PC-9 (cell line): ENCODE measurements around the gene C19orf67. TPM values are rescaled to one million over a fixed set of nuclear protein-coding genes. Genes with fewer than 3 reads are reported as not detected.

Source experiments
- BruUV-seq: library from RNA; stranded (reverse); fragments of 400-500 nt; replicated peaks from 2 replicates; lab custom pipeline; 2021; lab: Mats Ljungman, UMichigan
- CTCF ChIA-PET: fragments of 300-600 bp; sonication (Branson Sonifier 250); formaldehyde crosslinking; loops from one replicate; lab custom pipeline; 2022; ENCODE audit warnings: antibody characterized with exemption; lab: Charles Lee
- POLR2A ChIA-PET: fragments of 300-600 bp; sonication (Branson Sonifier 250); formaldehyde crosslinking; loops from one replicate; lab custom pipeline; 2022; ENCODE audit warnings: antibody characterized with exemption; ENCODE audit not compliant: unreplicated experiment; lab: Charles Lee
- DNase-seq, 2 experiments: peaks; one replicate each; pipeline versions ENCODE4 v3.0.0 to v3.0.0-alpha.2; 2015 to 2022; ENCODE audit warnings: mixed read lengths in 1 of 2
- H2AFZ ChIP-seq: fragments of 200-600 bp; sonication (generic); 2 replicates; pipeline ENCODE4 v1.8.1; 2017; ENCODE audit warnings: antibody characterized with exemption
- H3F3A ChIP-seq: fragments of 200-600 bp; sonication (generic); 2 replicates; pipeline ENCODE4 v1.8.1; 2017; ENCODE audit warnings: antibody characterized with exemption, mild to moderate bottlenecking, low read depth; ENCODE audit not compliant: insufficient read depth
- H3K27ac ChIP-seq: fragments of 200-600 bp; sonication (generic); 2 replicates; pipeline ENCODE4 v1.6.1; 2016; ENCODE audit warnings: mixed run types
- H3K27me3 ChIP-seq: fragments of 200-600 bp; sonication (generic); 2 replicates; pipeline ENCODE4 v1.6.1; 2016; ENCODE audit warnings: low read depth, mixed run types; ENCODE audit not compliant: insufficient read depth
- H3K36me3 ChIP-seq: fragments of 200-600 bp; sonication (generic); 2 replicates; pipeline ENCODE4 v1.6.1; 2016; ENCODE audit warnings: low read depth, mixed run types
- H3K4me1 ChIP-seq: fragments of 200-600 bp; sonication (generic); replicated peaks from 2 replicates; pipeline ENCODE4 v1.6.1; 2016; ENCODE audit warnings: mixed run types; ENCODE audit not compliant: insufficient read depth
- H3K4me2 ChIP-seq: fragments of 200-600 bp; sonication (generic); 2 replicates; pipeline ENCODE4 v1.6.1; 2017; ENCODE audit warnings: mixed run types
- H3K4me3 ChIP-seq: fragments of 200-600 bp; sonication (generic); 2 replicates; pipeline ENCODE4 v1.6.1; 2016; ENCODE audit warnings: mixed run types
- H3K79me2 ChIP-seq: fragments of 200-600 bp; sonication (generic); 2 replicates; pipeline ENCODE4 v1.6.1; 2017; ENCODE audit warnings: low read depth, mixed run types
- H3K9me2 ChIP-seq: fragments of 200-600 bp; sonication (generic); 2 replicates; pipeline ENCODE4 v1.8.1; 2017; ENCODE audit warnings: mild to moderate bottlenecking; ENCODE audit not compliant: insufficient read depth
- H3K9me3 ChIP-seq: fragments of 200-600 bp; sonication (generic); 2 replicates; pipeline ENCODE4 v1.8.1; 2016; ENCODE audit warnings: low read depth; ENCODE audit not compliant: insufficient read depth
- H4K20me1 ChIP-seq: fragments of 200-600 bp; sonication (generic); 2 replicates; pipeline ENCODE4 v1.8.1; 2017; ENCODE audit not compliant: insufficient read depth
- EZH2 ChIP-seq: fragments of 200-600 bp; sonication (generic); IDR thresholded peaks from 2 replicates; pipeline ENCODE4 v1.8.0; 2017; ENCODE audit warnings: antibody characterized with exemption, low read depth
- intact Hi-C: fragments of 100-400 bp; cut with micrococcal nuclease; formaldehyde crosslinking; loops from one replicate; pipeline ENCODE4 v1.10.0; 2022; ENCODE audit not compliant: unreplicated experiment
- total RNA-seq: library from RNA; stranded (reverse); gene quantifications from 2 replicates; pipeline ENCODE4 v1.2.3, GENCODE V29; 2021
- TF ChIP-seq, protein P1 (sequence below): fragments of 200-600 bp; sonication (generic); conservative IDR thresholded peaks from 2 replicates; pipeline ENCODE4 v1.6.1; 2017; ENCODE audit warnings: mixed run types, antibody characterized with exemption, mild to moderate bottlenecking, moderate library complexity

C19orf67 gene
- total RNA-seq, 1 experiment from 2014 or later = not detected

DNA sequence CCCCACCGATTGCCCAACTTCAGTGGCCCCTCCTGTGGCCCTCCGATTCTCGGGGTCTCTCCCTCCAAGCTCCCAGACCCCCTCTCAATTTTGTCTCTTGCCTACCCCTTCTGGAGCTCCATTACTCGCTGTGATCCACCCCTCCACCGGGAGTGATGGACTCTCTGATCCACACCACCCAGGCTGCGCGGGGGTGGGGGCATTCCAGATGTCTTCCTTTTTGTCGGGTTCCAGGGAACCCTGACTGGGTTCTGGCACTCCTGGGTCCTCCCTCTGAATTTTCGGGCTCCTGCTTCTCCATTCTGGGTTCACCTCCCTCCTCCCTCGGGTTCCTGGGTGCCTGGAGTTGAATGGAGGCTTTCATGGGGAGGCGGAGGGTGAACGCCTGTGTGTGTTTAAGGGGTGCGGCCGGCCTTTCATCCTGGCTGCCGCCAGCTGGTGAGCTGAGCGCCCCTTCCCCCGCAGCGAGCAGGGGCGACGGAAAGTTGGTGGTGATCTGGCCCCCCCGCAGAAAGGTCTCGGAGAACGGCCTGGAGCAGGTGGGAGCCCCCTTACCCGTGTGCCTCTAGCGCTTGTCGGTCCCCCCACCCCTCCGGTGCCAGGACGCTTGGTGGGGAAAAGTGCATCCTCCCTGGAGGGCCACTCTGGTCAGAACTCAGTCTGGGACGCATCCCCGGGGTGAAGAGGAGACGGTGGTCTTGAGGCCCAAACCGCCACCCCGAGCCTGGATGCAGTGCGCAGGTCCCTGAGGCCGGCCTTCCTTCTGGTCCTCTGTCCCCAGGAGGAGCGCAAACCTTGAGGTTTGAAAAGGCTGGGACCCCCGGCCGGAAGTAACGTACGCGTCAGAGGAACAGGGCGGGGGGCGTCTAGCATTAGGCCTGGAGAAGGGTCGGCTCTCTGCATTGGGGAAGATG lies 11.4 kb downstream of the C19orf67 start:
- Histone ChIP-seq H3K79me2 (no peaks in the 10 kb centered on the region), H3K9me2 (no peaks in the 10 kb centered on the region), H3F3A (peaks cover 29% of the 10 kb centered on the region), H3K27ac (no peak overlapping the region), H3K4me1 (0 out of 2 replicates have a peak, but pooled peaks cover 10% of the 10 kb centered on the region), H2AFZ (peak overlapping the region; percentile 83), H3K36me3 (no peaks in the 10 kb centered on the region), H3K4me2 (peak overlapping the region; percentile 93), H4K20me1 (no peaks in the 10 kb centered on the region), H3K4me3 (peak overlapping the region; percentile 72), H3K9me3 (no peaks in the 10 kb centered on the region), H3K27me3 (no peaks in the 10 kb centered on the region)
- intact Hi-C loops = loop anchor here (2.0 to 5.0 kb wide), 3 partner anchors 42 to 477 kb away; partner anchors contain the start of genes IL27RA and RFX1
- ChIA-PET CTCF (interaction anchor here (0.9 to 1.3 kb wide), 2 partner anchors 181 to 194 kb away, joined by 5 to 6 read pairs; no protein-coding TSS in a partner anchor), POLR2A (interaction anchor here (0.5 kb wide), 1 partner anchor 212 kb away, joined by 8 read pairs; no protein-coding TSS in a partner anchor)
- peak; percentile 39 to 50 for DNase-seq
- TF ChIP-seq, protein P1, sequence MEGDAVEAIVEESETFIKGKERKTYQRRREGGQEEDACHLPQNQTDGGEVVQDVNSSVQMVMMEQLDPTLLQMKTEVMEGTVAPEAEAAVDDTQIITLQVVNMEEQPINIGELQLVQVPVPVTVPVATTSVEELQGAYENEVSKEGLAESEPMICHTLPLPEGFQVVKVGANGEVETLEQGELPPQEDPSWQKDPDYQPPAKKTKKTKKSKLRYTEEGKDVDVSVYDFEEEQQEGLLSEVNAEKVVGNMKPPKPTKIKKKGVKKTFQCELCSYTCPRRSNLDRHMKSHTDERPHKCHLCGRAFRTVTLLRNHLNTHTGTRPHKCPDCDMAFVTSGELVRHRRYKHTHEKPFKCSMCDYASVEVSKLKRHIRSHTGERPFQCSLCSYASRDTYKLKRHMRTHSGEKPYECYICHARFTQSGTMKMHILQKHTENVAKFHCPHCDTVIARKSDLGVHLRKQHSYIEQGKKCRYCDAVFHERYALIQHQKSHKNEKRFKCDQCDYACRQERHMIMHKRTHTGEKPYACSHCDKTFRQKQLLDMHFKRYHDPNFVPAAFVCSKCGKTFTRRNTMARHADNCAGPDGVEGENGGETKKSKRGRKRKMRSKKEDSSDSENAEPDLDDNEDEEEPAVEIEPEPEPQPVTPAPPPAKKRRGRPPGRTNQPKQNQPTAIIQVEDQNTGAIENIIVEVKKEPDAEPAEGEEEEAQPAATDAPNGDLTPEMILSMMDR = peak; percentile 38; the same call in 1 of the 2 replicates
- no peak for TF ChIP-seq EZH2
- BruUV-seq = TSS peak; percentile 53

GRCh38 chr19:14073261-14073924 lies 12.2 kb downstream of the C19orf67 start:
- intact Hi-C loops = loop anchor here (2.0 to 5.0 kb wide), 3 partner anchors 41 to 476 kb away; partner anchors contain the start of genes IL27RA and RFX1
- Histone ChIP-seq H3K27ac (no peak overlapping the region), H3K9me3 (no peaks in the 10 kb centered on the region), H3F3A (peaks cover 29% of the 10 kb centered on the region), H3K4me3 (peak overlapping the region; percentile 72), H3K27me3 (no peaks in the 10 kb centered on the region), H2AFZ (peak overlapping the region; percentile 90), H3K4me2 (peak overlapping the region; percentile 100), H3K79me2 (no peaks in the 10 kb centered on the region), H3K9me2 (no peaks in the 10 kb centered on the region), H4K20me1 (no peaks in the 10 kb centered on the region), H3K4me1 (0 out of 2 replicates have a peak, but pooled peaks cover 10% of the 10 kb centered on the region), H3K36me3 (no peaks in the 10 kb centered on the region)
- no peak for TF ChIP-seq EZH2
- TF ChIP-seq, protein P1 = no peak
- BruUV-seq = no TSS peak
- ChIA-PET POLR2A (no interaction called here), CTCF (interaction anchor here (0.5 to 1.3 kb wide), 3 partner anchors 180 to 194 kb away, joined by 5 to 6 read pairs (median 5); no protein-coding TSS in a partner anchor)
- peak; percentile 61 to 78 for DNase-seq
